CD14-positive monocyte (primary cell): ENCODE data around the gene ADAMTSL2. TPM values are rescaled to one million over a fixed set of nuclear protein-coding genes. Genes with fewer than 3 reads are reported as not detected.
A peak's percentile ranks its signal among the peaks of the same experiment; 100 is the strongest.

Experiments used
- DNase-seq, 3 donors: peaks; one replicate each; pipeline ENCODE4 v3.0.0-alpha.2; 2011 to 2022
- H2AFZ ChIP-seq: 2 replicates; pipeline ENCODE4 v1.6.0; 2012; ENCODE audit warnings: mild to moderate bottlenecking, low read depth, low read length, inconsistent platforms; ENCODE audit not compliant: insufficient read depth, poor library complexity, severe bottlenecking
- H3K27ac ChIP-seq, 2 donors: 1 replicate in 1 of 2; 2 replicates in 1 of 2; pipeline ENCODE4 v1.5.1; 2012 to 2013; ENCODE audit warnings: low read length in 2 of 2, control low read depth in 1 of 2, inconsistent platforms in 1 of 2, low read depth in 1 of 2, mild to moderate bottlenecking in 1 of 2
- H3K27me3 ChIP-seq, 2 donors: one replicate each; pipeline versions ENCODE4 v1.6.0 to v1.6.1; 2011 to 2013; ENCODE audit warnings: low read length in 2 of 2; ENCODE audit not compliant: control insufficient read depth in 2 of 2, insufficient read depth in 2 of 2
- H3K36me3 ChIP-seq, 2 donors: replicated peaks in 1 of 2; 1 replicate in 1 of 2; 2 replicates in 1 of 2; pipeline versions ENCODE4 v1.5.1 to v1.6.1; 2012 to 2013; ENCODE audit warnings: low read length in 2 of 2, control low read depth in 1 of 2, inconsistent platforms in 1 of 2, mild to moderate bottlenecking in 1 of 2; ENCODE audit not compliant: insufficient read depth in 2 of 2, control insufficient read depth in 1 of 2
- H3K4me1 ChIP-seq, 2 donors: 1 replicate in 1 of 2; 2 replicates in 1 of 2; pipeline versions ENCODE4 v1.5.1 to v1.6.1; 2012 to 2013; ENCODE audit warnings: low read length in 2 of 2, control low read depth in 1 of 2, inconsistent platforms in 1 of 2, mild to moderate bottlenecking in 1 of 2, moderate library complexity in 1 of 2; ENCODE audit not compliant: insufficient read depth in 2 of 2, control insufficient read depth in 1 of 2
- H3K4me2 ChIP-seq: replicated peaks from 2 replicates; pipeline ENCODE3; 2012; ENCODE audit warnings: low read length, moderate library complexity, mild to moderate bottlenecking; ENCODE audit not compliant: poor library complexity, severe bottlenecking; ENCODE audit errors: extremely low read depth
- H3K4me3 ChIP-seq, 3 experiments: fragments of 200-600 bp in 1 of 3; sonication (generic) in 1 of 3; replicated peaks in 1 of 3; 1 replicate in 2 of 3; 2 replicates in 1 of 3; pipeline ENCODE4 v1.5.1; 2011 to 2013; ENCODE audit warnings: low read length in 3 of 3, mild to moderate bottlenecking in 3 of 3, control low read depth in 2 of 3, low read depth in 2 of 3, inconsistent platforms in 1 of 3, moderate library complexity in 1 of 3
- H3K79me2 ChIP-seq: 2 replicates; pipeline ENCODE4 v1.6.0; 2012; ENCODE audit warnings: mild to moderate bottlenecking, control low read depth, inconsistent platforms, low read length, moderate library complexity; ENCODE audit not compliant: insufficient read depth
- H3K9ac ChIP-seq: 2 replicates; pipeline ENCODE4 v1.6.0; 2017; ENCODE audit warnings: low read length, mild to moderate bottlenecking; ENCODE audit not compliant: insufficient read depth, poor library complexity, severe bottlenecking
- H3K9me3 ChIP-seq, 2 donors: replicated peaks in 1 of 2; 1 replicate in 1 of 2; 2 replicates in 1 of 2; pipeline versions ENCODE4 v1.5.1 to v1.6.1; 2012 to 2013; ENCODE audit warnings: low read length in 2 of 2, control low read depth in 1 of 2; ENCODE audit not compliant: control insufficient read depth in 1 of 2, insufficient read depth in 1 of 2
- H4K20me1 ChIP-seq: 2 replicates; pipeline ENCODE4 v1.6.0; 2012; ENCODE audit warnings: mild to moderate bottlenecking, low read length, control low read depth, moderate library complexity; ENCODE audit not compliant: insufficient read depth
- H3K27ac Mint-ChIP-seq, 7 donors: one replicate each; pipeline ENCODE4 v1.8.0; 2020; ENCODE audit warnings: mild to moderate bottlenecking in 7 of 7, mixed read lengths in 7 of 7, moderate library complexity in 6 of 7, inconsistent platforms in 2 of 7
- H3K27me3 Mint-ChIP-seq, 3 donors: one replicate each; pipeline ENCODE4 v1.8.0; 2021 to 2022; ENCODE audit warnings: low read depth in 3 of 3, mild to moderate bottlenecking in 3 of 3, mixed read lengths in 3 of 3, moderate library complexity in 3 of 3, inconsistent platforms in 1 of 3
- H3K36me3 Mint-ChIP-seq, 2 donors: one replicate each; pipeline ENCODE4 v1.8.0; 2020; ENCODE audit warnings: mixed read lengths in 2 of 2, inconsistent platforms in 1 of 2, mild to moderate bottlenecking in 1 of 2
- H3K4me1 Mint-ChIP-seq: one replicate; pipeline ENCODE4 v1.8.0; 2020; ENCODE audit warnings: mild to moderate bottlenecking, mixed read lengths
- H3K4me3 Mint-ChIP-seq, 2 donors: one replicate each; pipeline ENCODE4 v1.8.0; 2020; ENCODE audit warnings: mild to moderate bottlenecking in 2 of 2, mixed read lengths in 2 of 2, moderate library complexity in 1 of 2
- H3K9me3 Mint-ChIP-seq, 7 donors: one replicate each; pipeline ENCODE4 v1.8.0; 2020 to 2022; ENCODE audit warnings: mixed read lengths in 7 of 7, mild to moderate bottlenecking in 6 of 7, moderate library complexity in 6 of 7, inconsistent platforms in 2 of 7
- CTCF ChIP-seq: fragments of 200-600 bp; IDR thresholded peaks from one replicate; pipeline ENCODE4 v1.8.0; 2022; ENCODE audit warnings: antibody characterized with exemption, mild to moderate bottlenecking
- WGBS: methylation state at CpG from one replicate; pipeline ENCODE4 v1.1.5; 2013; ENCODE audit warnings: missing lambda C conversion rate; ENCODE audit not compliant: insufficient coverage; 5-methylcytosine and 5-hydroxymethylcytosine counted together
- intact Hi-C, 2 donors: fragments of 100-400 bp; cut with micrococcal nuclease; formaldehyde crosslinking; loops; one replicate each; pipeline versions ENCODE4 v1.15.0 to v1.15.1; 2023
- polyA plus RNA-seq, 3 donors: library from polyadenylated mRNA; depleted of rRNA in 1 of 3; unstranded in 2 of 3; stranded (reverse) in 1 of 3; fragments of 300-500 nt in 2 of 3; fragments of >200 nt in 1 of 3; fragmentation: Illumina TruSeq in 2 of 3; gene quantifications; 1 replicate in 2 of 3; 2 replicates in 1 of 3; pipeline ENCODE4 v1.2.3, GENCODE V29; 2012 to 2021

ADAMTSL2 gene
- polyA plus RNA-seq, 3 donors = 0.08 TPM; not detected in 2

GRCh38 chr9:133509179-133510083 lies 25.1 kb upstream of the ADAMTSL2 start:
- TF ChIP-seq CTCF = no peak
- no peaks in the 10 kb centered on the region for H3K36me3 Mint-ChIP-seq
- H3K27ac Mint-ChIP-seq = no peak overlapping the region
- H3K27me3 Mint-ChIP-seq = peaks cover 6 to 25% (median 19%) of the 10 kb centered on the region in 3 donors
- Histone ChIP-seq H3K27me3 (peaks cover 3 to 12% of the 10 kb centered on the region in 2 donors), H3K4me1 (no peaks in the 10 kb centered on the region), H3K36me3 (no peaks in the 10 kb centered on the region), H4K20me1 (no peaks in the 10 kb centered on the region), H3K9me3 (no peaks in the 10 kb centered on the region), H3K4me2 (no peak overlapping the region), H3K79me2 (no peaks in the 10 kb centered on the region), H3K4me3 (no peak overlapping the region), H3K27ac (no peak overlapping the region), H3K9ac (no peak overlapping the region), H2AFZ (no peak overlapping the region)
- peaks cover 2% of the 10 kb centered on the region for H3K4me1 Mint-ChIP-seq
- H3K4me3 Mint-ChIP-seq = peak overlapping the region; percentile 17 to 62
- intact Hi-C loops = no loop called here
- no peak for DNase-seq
- WGBS = 14% methylated on average over 16 of the region's 26 CpGs
- H3K9me3 Mint-ChIP-seq = no peaks in the 10 kb centered on the region

- no peak overlapping the region for H3K27ac Mint-ChIP-seq
- 98% methylated on average over 21 of the region's 27 CpGs for WGBS
Observed at GRCh38 chr9:133510926-133511505, 23.5 kb upstream of the ADAMTSL2 start.

More at GRCh38 chr9:133510926-133511505, 23.5 kb upstream of the ADAMTSL2 start:
- H3K4me1 Mint-ChIP-seq = peaks cover 2% of the 10 kb centered on the region
- H3K9me3 Mint-ChIP-seq = no peaks in the 10 kb centered on the region
- no peak overlapping the region for H2AFZ ChIP-seq
- DNase-seq = no peak
- no peak overlapping the region for H3K4me3 Mint-ChIP-seq
- H3K9me3 ChIP-seq = no peaks in the 10 kb centered on the region
- no peaks in the 10 kb centered on the region for H4K20me1 ChIP-seq
- no peak overlapping the region for H3K27ac ChIP-seq
- intact Hi-C loops = no loop called here
- TF ChIP-seq CTCF = no peak
- no peak overlapping the region for H3K9ac ChIP-seq
- H3K79me2 ChIP-seq = no peaks in the 10 kb centered on the region
- H3K36me3 ChIP-seq = no peaks in the 10 kb centered on the region
- H3K4me1 ChIP-seq = no peaks in the 10 kb centered on the region
- H3K4me3 ChIP-seq = no peak overlapping the region
- no peaks in the 10 kb centered on the region for H3K36me3 Mint-ChIP-seq
- peaks cover 3 to 12% of the 10 kb centered on the region in 2 donors for H3K27me3 ChIP-seq
- peaks cover 6 to 25% (median 19%) of the 10 kb centered on the region in 3 donors for H3K27me3 Mint-ChIP-seq
- H3K4me2 ChIP-seq = no peak overlapping the region
